IMR-90 (cell line): Measurements from ENCODE around the gene SHISA4. TPM values are rescaled to one million over a fixed set of nuclear protein-coding genes. Genes with fewer than 3 reads are reported as not detected.

Experiments used
- ATAC-seq: fragments of 200-7000 bp; cut with Tn5 transposase; 2 replicates; pipeline ENCODE4 v1.9.1; 2020; ENCODE audit warnings: low read depth, mild to moderate bottlenecking, moderate library complexity
- BruUV-seq: library from RNA; stranded (reverse); fragments of 400-500 nt; replicated peaks from 2 replicates; lab custom pipeline; 2021; lab: Mats Ljungman, UMichigan
- CTCF ChIA-PET: fragments of 300-600 bp; formaldehyde crosslinking; extraction: SDS; loops from one replicate; lab custom pipeline; 2021; ENCODE audit warnings: antibody characterized with exemption; lab: Yijun Ruan, JAX
- POLR2A ChIA-PET: fragments of 300-600 bp; sonication (Branson Sonifier 250); formaldehyde crosslinking; loops from one replicate; lab custom pipeline; 2022; ENCODE audit warnings: antibody characterized with exemption; ENCODE audit not compliant: unreplicated experiment; lab: Charles Lee
- DNase-seq: peaks from one replicate; pipeline ENCODE4 v3.0.0; 2013
- H2AFZ ChIP-seq: replicated peaks from 2 replicates; pipeline ENCODE3; 2013; ENCODE audit warnings: low read length, mild to moderate bottlenecking; ENCODE audit not compliant: poor library complexity
- H2AK5ac ChIP-seq: 2 replicates; pipeline ENCODE4 v1.6.1; 2013; ENCODE audit warnings: low read depth, low read length, inconsistent platforms
- H2AK9ac ChIP-seq: replicated peaks from 2 replicates; pipeline ENCODE3; 2013; ENCODE audit warnings: mild to moderate bottlenecking, low read depth, low read length, moderate library complexity; ENCODE audit not compliant: poor library complexity
- H2BK120ac ChIP-seq: 2 replicates; pipeline ENCODE4 v1.6.1; 2013; ENCODE audit warnings: low read depth, low read length, inconsistent platforms
- H2BK15ac ChIP-seq: 3 replicates; pipeline ENCODE4 v1.6.1; 2013; ENCODE audit warnings: low read depth, low read length, inconsistent platforms
- H2BK20ac ChIP-seq: 2 replicates; pipeline ENCODE4 v1.6.1; 2013; ENCODE audit warnings: low read depth, mild to moderate bottlenecking, inconsistent platforms, low read length, moderate library complexity
- H2BK5ac ChIP-seq: 2 replicates; pipeline ENCODE4 v1.6.1; 2013; ENCODE audit warnings: mild to moderate bottlenecking, low read depth, low read length, inconsistent platforms; ENCODE audit not compliant: poor library complexity, severe bottlenecking
- H3K14ac ChIP-seq: replicated peaks from 2 replicates; pipeline ENCODE4 v1.6.1; 2013; ENCODE audit warnings: low read depth, low read length, inconsistent platforms
- H3K18ac ChIP-seq: 2 replicates; pipeline ENCODE4 v1.6.1; 2013; ENCODE audit warnings: low read depth, low read length, control low read depth
- H3K23ac ChIP-seq: 2 replicates; pipeline ENCODE4 v1.6.1; 2013; ENCODE audit warnings: low read depth, low read length, inconsistent platforms
- H3K27ac ChIP-seq: 2 replicates; pipeline ENCODE4 v1.5.1; 2013; ENCODE audit warnings: mild to moderate bottlenecking, control low read depth, low read length; ENCODE audit not compliant: insufficient read depth
- H3K27me3 ChIP-seq: 2 replicates; pipeline ENCODE4 v1.6.1; 2013; ENCODE audit warnings: low read length; ENCODE audit not compliant: control insufficient read depth, insufficient read depth
- H3K36me3 ChIP-seq: 2 replicates; pipeline ENCODE4 v1.6.1; 2013; ENCODE audit warnings: low read length, mixed read lengths; ENCODE audit not compliant: control insufficient read depth, insufficient read depth
- H3K4ac ChIP-seq: 2 replicates; pipeline ENCODE4 v1.6.1; 2013; ENCODE audit warnings: low read depth, low read length, inconsistent platforms
- H3K4me1 ChIP-seq: 2 replicates; pipeline ENCODE4 v1.6.1; 2013; ENCODE audit warnings: low read length, mixed read lengths; ENCODE audit not compliant: control insufficient read depth, insufficient read depth
- H3K4me2 ChIP-seq: 2 replicates; pipeline ENCODE4 v1.6.1; 2013; ENCODE audit warnings: low read depth, mild to moderate bottlenecking, control low read depth, low read length, moderate library complexity
- H3K4me3 ChIP-seq: 2 replicates; pipeline ENCODE4 v1.5.1; 2013; ENCODE audit warnings: low read depth, mild to moderate bottlenecking, control low read depth, low read length, moderate library complexity; ENCODE audit not compliant: insufficient read depth
- H3K56ac ChIP-seq: 2 replicates; pipeline ENCODE4 v1.6.1; 2013; ENCODE audit warnings: low read length, inconsistent platforms; ENCODE audit not compliant: insufficient read depth; ENCODE audit errors: extremely low read depth
- H3K79me1 ChIP-seq, 2 experiments: 2 replicates each; pipeline ENCODE4 v1.6.1; 2013; ENCODE audit warnings: low read length in 2 of 2, inconsistent platforms in 1 of 2, low read depth in 1 of 2
- H3K9ac ChIP-seq: 2 replicates; pipeline ENCODE4 v1.6.1; 2013; ENCODE audit warnings: low read depth, low read length, control low read depth
- H3K9me1 ChIP-seq: 2 replicates; pipeline ENCODE4 v1.6.1; 2013; ENCODE audit warnings: low read length, inconsistent platforms; ENCODE audit not compliant: insufficient read depth
- H3K9me3 ChIP-seq: 2 replicates; pipeline ENCODE4 v1.6.1; 2013; ENCODE audit warnings: low read length; ENCODE audit not compliant: control insufficient read depth, insufficient read depth
- H4K20me1 ChIP-seq: 2 replicates; pipeline ENCODE4 v1.6.1; 2013; ENCODE audit warnings: low read length, inconsistent platforms; ENCODE audit not compliant: insufficient read depth
- H4K5ac ChIP-seq: 2 replicates; pipeline ENCODE4 v1.6.1; 2013; ENCODE audit warnings: mild to moderate bottlenecking, low read depth, low read length, control low read depth
- H4K8ac ChIP-seq, 2 experiments: 2 replicates each; pipeline ENCODE4 v1.6.1; 2013; ENCODE audit warnings: low read depth in 2 of 2, low read length in 2 of 2, control low read depth in 1 of 2, inconsistent platforms in 1 of 2
- H4K91ac ChIP-seq: 2 replicates; pipeline ENCODE4 v1.6.1; 2013; ENCODE audit warnings: low read depth, low read length, inconsistent platforms; ENCODE audit not compliant: insufficient read depth
- BHLHE40 ChIP-seq: fragments of 150-350 bp; IDR thresholded peaks from 2 replicates; pipeline ENCODE4 v1.6.1; 2016; ENCODE audit warnings: mild to moderate bottlenecking, low read depth, low read length
- CHD1 ChIP-seq: IDR thresholded peaks from 2 replicates; pipeline ENCODE4 v1.6.1; 2012; ENCODE audit warnings: low read depth, low read length, improper control_type of control experiment
- FOS ChIP-seq: fragments of 150-350 bp; IDR thresholded peaks from 2 replicates; pipeline ENCODE4 v1.6.1; 2016; ENCODE audit warnings: low read depth, low read length
- MXI1 ChIP-seq: IDR thresholded peaks from 2 replicates; pipeline ENCODE4 v1.6.1; 2012; ENCODE audit warnings: low read depth, mild to moderate bottlenecking, low read length, moderate library complexity, borderline replicate concordance
- POLR2A ChIP-seq: IDR thresholded peaks from 2 replicates; pipeline ENCODE4 v1.6.1; 2012; ENCODE audit warnings: mild to moderate bottlenecking, low read depth, low read length
- RCOR1 ChIP-seq: IDR thresholded peaks from 2 replicates; pipeline ENCODE4 v1.6.1; 2012; ENCODE audit warnings: mild to moderate bottlenecking, low read length, improper control_type of control experiment; ENCODE audit not compliant: insufficient replicate concordance
- SMC3 ChIP-seq: fragments of 150-350 bp; IDR thresholded peaks from 2 replicates; pipeline ENCODE4 v1.6.1; 2016; ENCODE audit warnings: low read depth, mild to moderate bottlenecking, antibody characterized with exemption, low read length, moderate library complexity
- WGBS, 2 experiments: methylation state at CpG; one replicate each; pipeline versions ENCODE4 v1.1.5 to v1.1.7; 2013; ENCODE audit warnings: missing lambda C conversion rate in 2 of 2; ENCODE audit not compliant: insufficient read length in 1 of 2; ENCODE audit errors: extremely low coverage in 2 of 2; 5-methylcytosine and 5-hydroxymethylcytosine counted together
- dilution Hi-C: fragments of 300-500 bp; cut with HindIII; formaldehyde crosslinking; loops from one replicate; pipeline ENCODE4 v1.14.3; 2018; ENCODE audit warnings: low sequenced_read_pairs; ENCODE audit not compliant: unreplicated experiment
- in situ Hi-C: fragments of 300-500 bp; cut with MboI; formaldehyde crosslinking; loops from 3 replicates; pipeline ENCODE4 v1.14.3; 2019; ENCODE audit warnings: low sequenced_read_pairs, inconsistent platforms, mixed read lengths
- intact Hi-C: fragments of 100-400 bp; cut with micrococcal nuclease; formaldehyde crosslinking; loops from 2 replicates; pipeline ENCODE4 v1.10.0; 2022
- polyA plus RNA-seq, 3 experiments: library from polyadenylated mRNA; depleted of rRNA; stranded (reverse); fragments of >200 nt; gene quantifications; 2 replicates each; pipeline ENCODE4 v1.2.3, GENCODE V29; 2012; ENCODE audit warnings: low replicate concordance in 1 of 3
- total RNA-seq: library from RNA; depleted of rRNA; stranded (reverse); fragments of >200 nt; gene quantifications from 2 replicates; pipeline ENCODE4 v1.2.3, GENCODE V29; 2012
- TF ChIP-seq, protein P1 (sequence below): fragments of 150-350 bp; IDR thresholded peaks from 2 replicates; pipeline ENCODE4 v1.6.1; 2016; ENCODE audit warnings: low read depth, mild to moderate bottlenecking, low read length, moderate library complexity, borderline replicate concordance
- TF ChIP-seq, protein P2 (sequence below): fragments of 150-350 bp; IDR thresholded peaks from 2 replicates; pipeline ENCODE4 v1.6.1; 2017; ENCODE audit warnings: mild to moderate bottlenecking, antibody characterized with exemption, low read length, low read depth
- TF ChIP-seq, protein P3 (sequence below): conservative IDR thresholded peaks from 2 replicates; pipeline ENCODE4 v1.5.1; 2012; ENCODE audit warnings: mild to moderate bottlenecking, low read depth, low read length, improper control_type of control experiment

SHISA4 gene
- total and polyA plus RNA-seq, 2 of the 4 experiments (the other 2 are of a cell fraction) = 10.0 to 34.8 TPM

DNA sequence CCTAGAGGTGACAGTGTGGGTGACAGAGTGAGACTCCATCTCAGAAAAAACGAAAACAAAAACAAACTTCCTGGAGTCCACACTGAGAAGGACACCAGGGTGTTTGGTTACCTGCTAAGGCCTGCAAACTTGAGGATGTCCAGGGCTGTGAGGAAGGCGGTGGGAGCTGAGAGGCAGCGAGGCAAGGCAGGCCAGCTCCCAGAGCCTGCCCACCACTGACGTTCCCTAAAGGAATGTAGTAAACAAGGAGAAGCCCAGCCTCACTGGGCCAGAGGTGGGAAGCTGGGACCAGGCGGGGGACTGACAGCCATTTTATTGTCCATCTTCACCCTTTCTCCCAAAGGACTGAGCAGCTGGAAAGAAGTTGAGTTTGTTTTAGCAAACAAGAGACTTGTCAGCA is 24.1 kb downstream of the SHISA4 start:
- intact Hi-C loops (no loop called here), in situ Hi-C loops (no loop called here), dilution Hi-C loops (no loop called here)
- DNase-seq (peak; percentile 73), ATAC-seq (peak; percentile 53)
- H4K5ac ChIP-seq = peak overlapping the region; percentile 93
- peak overlapping the region; percentile 73 for H2BK5ac ChIP-seq
- peaks cover 34 to 81% of the 10 kb centered on the region in 2 experiments for H3K79me1 ChIP-seq
- peak overlapping the region; percentile 87 for H3K18ac ChIP-seq
- peak overlapping the region; percentile 48; the same call in 1 of the 2 replicates for H3K56ac ChIP-seq
- H2BK15ac ChIP-seq = peak overlapping the region; percentile 39; the same call in 2 of the 3 replicates
- H3K4me2 ChIP-seq = 0 out of 2 replicates have a peak overlapping the region, but pooled peaks have one; percentile 15
- H3K4me3 ChIP-seq = no peak overlapping the region
- ChIA-PET POLR2A (no interaction called here), CTCF (interaction anchor here (1.9 kb wide), 1 partner anchor 17 kb away, joined by 5 read pairs; no protein-coding TSS in a partner anchor)
- H2AK9ac ChIP-seq = peak overlapping the region; percentile 93
- H3K14ac ChIP-seq = peak overlapping the region; percentile 96
- peak overlapping the region; percentile 71 for H4K91ac ChIP-seq
- peaks cover 36% of the 10 kb centered on the region for H3K4me1 ChIP-seq
- H2BK120ac ChIP-seq = peak overlapping the region; percentile 96
- peak overlapping the region; percentile 88 for H2AK5ac ChIP-seq
- H4K8ac ChIP-seq = peak overlapping the region; percentile 36 to 80; a peak in 3 of 4 replicates
- no peaks in the 10 kb centered on the region for H3K27me3 ChIP-seq
- H3K4ac ChIP-seq = peak overlapping the region; percentile 91
- H2BK20ac ChIP-seq = peak overlapping the region; percentile 97
- peak overlapping the region; percentile 6 for H2AFZ ChIP-seq
- BruUV-seq = no TSS peak
- peaks cover 19% of the 10 kb centered on the region for H3K36me3 ChIP-seq
- H4K20me1 ChIP-seq = peaks cover 5% of the 10 kb centered on the region; the same call in 1 of the 2 replicates
- peak overlapping the region; percentile 94 for H3K23ac ChIP-seq
- peak overlapping the region; percentile 38; the same call in 1 of the 2 replicates for H3K27ac ChIP-seq
- H3K9me3 ChIP-seq = no peaks in the 10 kb centered on the region
- TF ChIP-seq MXI1 (no peak), SMC3 (no peak), RCOR1 (no peak), FOS (no peak), POLR2A (no peak), CHD1 (no peak), BHLHE40 (no peak)
- TF ChIP-seq, protein P1, sequence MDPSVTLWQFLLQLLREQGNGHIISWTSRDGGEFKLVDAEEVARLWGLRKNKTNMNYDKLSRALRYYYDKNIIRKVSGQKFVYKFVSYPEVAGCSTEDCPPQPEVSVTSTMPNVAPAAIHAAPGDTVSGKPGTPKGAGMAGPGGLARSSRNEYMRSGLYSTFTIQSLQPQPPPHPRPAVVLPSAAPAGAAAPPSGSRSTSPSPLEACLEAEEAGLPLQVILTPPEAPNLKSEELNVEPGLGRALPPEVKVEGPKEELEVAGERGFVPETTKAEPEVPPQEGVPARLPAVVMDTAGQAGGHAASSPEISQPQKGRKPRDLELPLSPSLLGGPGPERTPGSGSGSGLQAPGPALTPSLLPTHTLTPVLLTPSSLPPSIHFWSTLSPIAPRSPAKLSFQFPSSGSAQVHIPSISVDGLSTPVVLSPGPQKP = no peak
- TF ChIP-seq, protein P2, sequence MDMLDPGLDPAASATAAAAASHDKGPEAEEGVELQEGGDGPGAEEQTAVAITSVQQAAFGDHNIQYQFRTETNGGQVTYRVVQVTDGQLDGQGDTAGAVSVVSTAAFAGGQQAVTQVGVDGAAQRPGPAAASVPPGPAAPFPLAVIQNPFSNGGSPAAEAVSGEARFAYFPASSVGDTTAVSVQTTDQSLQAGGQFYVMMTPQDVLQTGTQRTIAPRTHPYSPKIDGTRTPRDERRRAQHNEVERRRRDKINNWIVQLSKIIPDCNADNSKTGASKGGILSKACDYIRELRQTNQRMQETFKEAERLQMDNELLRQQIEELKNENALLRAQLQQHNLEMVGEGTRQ = no peak
- TF ChIP-seq, protein P3, sequence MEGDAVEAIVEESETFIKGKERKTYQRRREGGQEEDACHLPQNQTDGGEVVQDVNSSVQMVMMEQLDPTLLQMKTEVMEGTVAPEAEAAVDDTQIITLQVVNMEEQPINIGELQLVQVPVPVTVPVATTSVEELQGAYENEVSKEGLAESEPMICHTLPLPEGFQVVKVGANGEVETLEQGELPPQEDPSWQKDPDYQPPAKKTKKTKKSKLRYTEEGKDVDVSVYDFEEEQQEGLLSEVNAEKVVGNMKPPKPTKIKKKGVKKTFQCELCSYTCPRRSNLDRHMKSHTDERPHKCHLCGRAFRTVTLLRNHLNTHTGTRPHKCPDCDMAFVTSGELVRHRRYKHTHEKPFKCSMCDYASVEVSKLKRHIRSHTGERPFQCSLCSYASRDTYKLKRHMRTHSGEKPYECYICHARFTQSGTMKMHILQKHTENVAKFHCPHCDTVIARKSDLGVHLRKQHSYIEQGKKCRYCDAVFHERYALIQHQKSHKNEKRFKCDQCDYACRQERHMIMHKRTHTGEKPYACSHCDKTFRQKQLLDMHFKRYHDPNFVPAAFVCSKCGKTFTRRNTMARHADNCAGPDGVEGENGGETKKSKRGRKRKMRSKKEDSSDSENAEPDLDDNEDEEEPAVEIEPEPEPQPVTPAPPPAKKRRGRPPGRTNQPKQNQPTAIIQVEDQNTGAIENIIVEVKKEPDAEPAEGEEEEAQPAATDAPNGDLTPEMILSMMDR = no peak
- H3K9me1 ChIP-seq = peaks cover 45% of the 10 kb centered on the region
- peak overlapping the region; percentile 11; the same call in 1 of the 2 replicates for H3K9ac ChIP-seq
- 83% methylated on average over 1 of the region's 5 CpGs; no CpG with 5 or more reads in 1 of the 2 experiments for WGBS, 2 experiments
